Body of pancreas (tissue), 4 donors: ENCODE measurements around the gene OST4.

ENCODE experiments used
- CTCF ChIP-seq, 7 experiments: fragments of 450-650 bp in 4 of 7; fragments of 200-600 bp in 3 of 7; sonication (generic) in 3 of 7; IDR thresholded peaks; one replicate each; pipeline ENCODE4 v1.5.1; 2016 to 2019; ENCODE audit warnings: antibody characterized with exemption in 7 of 7
- POLR2A ChIP-seq, 3 donors: fragments of 450-650 bp; IDR thresholded peaks; one replicate each; pipeline ENCODE4 v1.6.1; 2016; ENCODE audit warnings: antibody characterized with exemption in 3 of 3, mild to moderate bottlenecking in 2 of 3

- TF ChIP-seq CTCF (IDR thresholded peaks at IDR 0.05) (no peak), POLR2A (IDR thresholded peaks at IDR 0.05) (no peak)
These were observed 1.5 kb upstream of the OST4 start for GRCh38 chr2:27072920-27073319.
